HFFc6 (cell line): ENCODE measurements around the gene MORC4. TPM values are rescaled to one million over a fixed set of nuclear protein-coding genes. Genes with fewer than 3 reads are reported as not detected.

Experiments used
- DNase-seq: peaks from one replicate; pipeline ENCODE4 v3.0.0-alpha.2; 2018
- H3K27ac Mint-ChIP-seq: 2 replicates; pipeline ENCODE4 v1.8.0; 2020; ENCODE audit warnings: mild to moderate bottlenecking, mixed read lengths
- H3K27me3 Mint-ChIP-seq: 2 replicates; pipeline ENCODE4 v1.8.0; 2021; ENCODE audit warnings: mild to moderate bottlenecking, moderate library complexity, mixed read lengths; ENCODE audit not compliant: insufficient read depth
- H3K36me3 Mint-ChIP-seq: 2 replicates; pipeline ENCODE4 v1.8.0; 2021; ENCODE audit warnings: low read depth, mixed read lengths
- H3K4me1 Mint-ChIP-seq: 2 replicates; pipeline ENCODE4 v1.8.0; 2020; ENCODE audit warnings: low read depth, mixed read lengths
- H3K4me3 Mint-ChIP-seq: 2 replicates; pipeline ENCODE4 v1.8.0; 2020; ENCODE audit warnings: mild to moderate bottlenecking, moderate library complexity, mixed read lengths
- H3K9me3 Mint-ChIP-seq: 2 replicates; pipeline ENCODE4 v1.8.0; 2020; ENCODE audit warnings: mild to moderate bottlenecking, mixed read lengths
- CTCF ChIP-seq: fragments of 200-600 bp; sonication (generic); IDR thresholded peaks from 2 replicates; pipeline ENCODE4 v1.5.0; 2021; ENCODE audit warnings: antibody characterized with exemption, mild to moderate bottlenecking
- total RNA-seq, 6 experiments: library from RNA; stranded (reverse); fragmentation: NEBNext Ultra II Directional; extraction: Animal tissue kit (Norgen Biotek cat#: 25700); gene quantifications; 2 replicates in 1 of 6; 3 replicates in 5 of 6; pipeline ENCODE4 v1.2.3, GENCODE V29; 2021

MORC4 gene
- total RNA-seq, 6 experiments from 2014 or later, result 23.6 to 27.7 (median 25.4) TPM

DNA sequence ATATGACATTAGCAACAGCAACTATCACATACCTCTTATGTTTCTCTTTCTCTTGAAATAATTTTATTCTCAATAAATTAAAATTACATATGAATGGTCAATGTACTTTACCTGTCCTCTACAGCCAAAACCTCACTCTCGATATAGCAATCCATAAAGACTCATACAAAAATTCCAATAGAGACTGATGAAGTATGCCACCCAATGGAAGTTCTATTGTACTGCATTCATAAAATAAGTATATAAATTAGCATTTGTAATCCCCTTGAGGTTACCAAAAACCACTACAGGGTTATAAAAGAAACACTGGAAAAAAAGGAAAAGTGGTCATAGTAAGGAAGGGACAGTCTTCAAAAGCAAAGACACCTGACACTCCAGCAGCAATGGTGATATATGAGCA is 47.0 kb downstream of the MORC4 start:
- peak; percentile 70 for TF ChIP-seq CTCF
- peak; percentile 7 for DNase-seq
- Mint-ChIP-seq H3K27me3 (no peaks in the 10 kb centered on the region; the same call in 1 of the 2 replicates), H3K4me1 (peaks cover 38% of the 10 kb centered on the region), H3K36me3 (no peaks in the 10 kb centered on the region; the same call in 1 of the 2 replicates), H3K27ac (no peak overlapping the region), H3K9me3 (no peaks in the 10 kb centered on the region), H3K4me3 (no peak overlapping the region)

DNA sequence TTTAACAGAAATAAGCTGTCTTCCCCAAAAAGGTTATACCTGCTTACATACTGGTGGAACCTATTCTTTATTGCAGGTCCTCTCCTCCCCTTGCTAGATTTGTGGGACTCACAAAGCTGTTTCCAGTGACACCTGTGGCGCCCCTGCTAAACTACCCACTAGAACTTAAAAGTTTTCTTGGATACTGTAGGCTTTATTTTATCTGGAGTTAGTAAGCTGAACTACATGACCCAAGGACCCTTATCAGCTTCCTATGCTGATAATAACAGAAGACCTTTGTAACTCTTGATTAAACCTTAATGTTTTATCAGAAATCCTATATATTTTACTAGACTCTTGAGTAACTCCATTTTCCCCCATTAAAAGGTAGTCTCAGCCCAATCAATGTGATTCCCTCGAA is 47.5 kb downstream of the MORC4 start:
- no peak overlapping the region for H3K27ac Mint-ChIP-seq
- H3K36me3 Mint-ChIP-seq, result no peaks in the 10 kb centered on the region; the same call in 1 of the 2 replicates
- no peak for DNase-seq
- H3K4me3 Mint-ChIP-seq, result no peak overlapping the region
- no peak for TF ChIP-seq CTCF
- H3K4me1 Mint-ChIP-seq, result peaks cover 33% of the 10 kb centered on the region
- H3K9me3 Mint-ChIP-seq, result no peaks in the 10 kb centered on the region
- H3K27me3 Mint-ChIP-seq, result no peaks in the 10 kb centered on the region; the same call in 1 of the 2 replicates

GRCh38 chrX:106952089-106952488 is 47.9 kb downstream of the MORC4 start:
- no peaks in the 10 kb centered on the region; the same call in 1 of the 2 replicates for H3K36me3 Mint-ChIP-seq
- peaks cover 32% of the 10 kb centered on the region for H3K4me1 Mint-ChIP-seq
- TF ChIP-seq CTCF, result no peak
- no peaks in the 10 kb centered on the region for H3K9me3 Mint-ChIP-seq
- H3K27me3 Mint-ChIP-seq, result no peaks in the 10 kb centered on the region; the same call in 1 of the 2 replicates
- no peak for DNase-seq
- no peak overlapping the region for H3K4me3 Mint-ChIP-seq
- no peak overlapping the region for H3K27ac Mint-ChIP-seq

DNA sequence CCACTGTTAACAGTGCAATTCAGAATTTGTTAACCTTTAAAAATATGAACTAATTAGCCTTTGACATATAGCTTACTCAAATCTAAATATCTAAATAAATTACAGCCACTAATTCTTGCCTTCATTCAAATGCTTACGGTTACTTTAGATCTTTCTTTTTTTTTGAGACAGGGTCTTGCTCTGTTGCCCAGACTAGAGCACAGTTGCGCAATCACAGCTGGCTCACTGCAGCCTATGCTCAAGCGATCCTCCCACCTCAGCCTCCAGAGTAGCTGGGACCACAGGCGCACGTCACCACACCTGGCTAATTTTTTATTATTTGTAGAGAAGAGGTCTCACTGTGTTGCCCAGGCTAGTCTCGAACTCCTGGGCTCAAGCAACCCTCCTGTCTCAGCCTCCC is 48.8 kb downstream of the MORC4 start:
- Mint-ChIP-seq H3K4me3 (no peak overlapping the region), H3K36me3 (no peaks in the 10 kb centered on the region; the same call in 1 of the 2 replicates), H3K4me1 (peaks cover 30% of the 10 kb centered on the region), H3K27ac (no peak overlapping the region), H3K9me3 (no peaks in the 10 kb centered on the region), H3K27me3 (no peaks in the 10 kb centered on the region; the same call in 1 of the 2 replicates)
- DNase-seq, result no peak
- no peak for TF ChIP-seq CTCF

DNA sequence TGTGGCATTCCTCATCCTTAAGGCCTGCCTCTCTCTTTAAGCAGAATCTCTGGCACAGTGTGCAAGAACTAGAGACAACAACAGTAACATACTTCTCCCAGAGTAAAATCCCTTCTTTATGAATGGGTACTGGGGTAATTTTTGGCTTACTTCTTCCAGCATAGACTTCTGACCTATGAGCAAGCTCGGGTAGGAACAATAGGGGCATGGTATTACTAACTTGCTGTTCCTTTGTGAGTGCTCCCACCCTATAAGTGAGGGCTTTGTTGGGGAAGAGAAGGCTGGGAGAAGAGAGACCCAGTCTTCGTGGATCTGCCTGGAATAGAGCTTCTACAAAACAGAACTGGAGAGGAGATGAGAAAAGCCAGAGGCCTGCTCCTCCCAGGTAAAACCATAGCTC is 49.6 kb downstream of the MORC4 start:
- Mint-ChIP-seq H3K9me3 (no peaks in the 10 kb centered on the region), H3K4me3 (no peak overlapping the region), H3K36me3 (no peaks in the 10 kb centered on the region), H3K27ac (no peak overlapping the region), H3K27me3 (no peaks in the 10 kb centered on the region), H3K4me1 (peaks cover 22% of the 10 kb centered on the region)
- no peak for TF ChIP-seq CTCF
- DNase-seq, result no peak

DNA sequence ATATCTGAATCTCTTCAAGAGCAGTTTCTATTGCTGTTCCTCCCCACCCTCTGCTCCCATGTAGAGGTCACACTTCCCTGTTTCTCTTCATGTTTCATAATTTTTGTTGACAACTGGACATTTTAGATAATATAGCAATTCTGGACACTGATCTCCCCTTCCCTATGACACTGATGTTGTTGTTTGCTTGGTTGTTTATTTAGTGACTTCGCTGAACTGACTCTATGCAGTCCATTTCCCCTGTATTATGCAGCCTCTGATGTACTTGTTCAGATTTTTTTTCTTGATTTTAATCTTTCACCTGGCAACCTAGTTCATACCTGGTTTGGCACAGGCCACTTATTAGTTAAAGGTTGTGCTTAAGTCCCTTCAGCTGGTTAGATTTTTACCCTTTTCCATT is 50.6 kb downstream of the MORC4 start:
- DNase-seq, result no peak
- H3K27me3 Mint-ChIP-seq, result no peaks in the 10 kb centered on the region
- no peaks in the 10 kb centered on the region for H3K9me3 Mint-ChIP-seq
- no peaks in the 10 kb centered on the region for H3K36me3 Mint-ChIP-seq
- H3K4me1 Mint-ChIP-seq, result peaks cover 12% of the 10 kb centered on the region
- H3K4me3 Mint-ChIP-seq, result no peak overlapping the region
- TF ChIP-seq CTCF, result no peak
- H3K27ac Mint-ChIP-seq, result no peak overlapping the region
